Esophagus (tissue), 2 donors: ENCODE measurements around the gene DAB2IP. TPM values are rescaled to one million over a fixed set of nuclear protein-coding genes. Genes with fewer than 3 reads are reported as not detected.

Source experiments
- H3K27ac ChIP-seq, 2 donors: one replicate each; pipeline ENCODE4 v1.5.1; 2013; ENCODE audit warnings: low read depth in 2 of 2, mild to moderate bottlenecking in 2 of 2, inconsistent platforms in 1 of 2, low read length in 1 of 2, moderate library complexity in 1 of 2
- H3K27me3 ChIP-seq, 2 donors: one replicate each; pipeline ENCODE4 v1.6.1; 2013; ENCODE audit warnings: low read length in 2 of 2, control low read depth in 1 of 2, mild to moderate bottlenecking in 1 of 2; ENCODE audit not compliant: insufficient read depth in 2 of 2, control insufficient read depth in 1 of 2
- H3K36me3 ChIP-seq, 2 donors: one replicate each; pipeline ENCODE4 v1.6.1; 2013; ENCODE audit warnings: low read length in 1 of 2; ENCODE audit not compliant: control insufficient read depth in 2 of 2, insufficient read depth in 2 of 2
- H3K4me1 ChIP-seq, 2 donors: one replicate each; pipeline ENCODE4 v1.6.1; 2013; ENCODE audit warnings: low read length in 1 of 2; ENCODE audit not compliant: control insufficient read depth in 2 of 2, insufficient read depth in 2 of 2
- H3K4me3 ChIP-seq, 2 donors: one replicate each; pipeline ENCODE4 v1.5.1; 2013; ENCODE audit warnings: low read length in 2 of 2, mild to moderate bottlenecking in 2 of 2, low read depth in 1 of 2, moderate library complexity in 1 of 2
- H3K9me3 ChIP-seq, 2 donors: one replicate each; pipeline ENCODE4 v1.6.1; 2013; ENCODE audit warnings: mild to moderate bottlenecking in 2 of 2, low read depth in 1 of 2, low read length in 1 of 2, moderate library complexity in 1 of 2; ENCODE audit not compliant: control insufficient read depth in 2 of 2, insufficient read depth in 1 of 2
- WGBS, 2 donors: extraction: QIAGEN DNeasy Blood & Tissue Kit; methylation state at CpG; one replicate each; pipeline ENCODE4 v1.1.7; 2013; 5-methylcytosine and 5-hydroxymethylcytosine counted together
- polyA plus RNA-seq, 2 donors: library from polyadenylated mRNA; stranded (reverse); fragments of 200-250 nt; gene quantifications; one replicate each; pipeline ENCODE4 v1.2.3, GENCODE V29; 2013
- donor health status: healthy with polysubstance abuse.
- donor health status: Bipolar disorder and iron deficiency.

Gene DAB2IP
- polyA plus RNA-seq, 2 donors: 16.7 to 26.4 TPM

DNA sequence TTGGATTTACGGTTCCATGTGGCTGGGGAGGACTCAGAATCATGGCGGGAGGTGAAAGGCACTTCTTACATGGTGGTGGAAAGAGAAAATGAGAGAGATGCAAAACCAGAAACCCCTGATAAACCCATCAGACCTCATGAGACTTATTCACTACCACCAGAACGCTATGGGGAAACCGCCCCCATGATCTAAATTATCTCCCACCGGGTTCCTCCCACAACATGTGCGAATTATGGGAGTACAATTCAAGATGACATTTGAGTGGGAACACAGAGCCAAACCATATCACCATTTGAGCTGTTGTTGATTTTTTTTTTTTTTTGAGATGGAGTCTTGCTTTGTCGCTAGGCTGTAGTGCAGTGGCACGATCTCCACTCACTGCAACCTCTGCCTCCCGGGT, 16.5 kb downstream of the DAB2IP start:
- Histone ChIP-seq H3K27ac (no peak overlapping the region), H3K27me3 (no peaks in the 10 kb centered on the region), H3K36me3 (no peaks in the 10 kb centered on the region), H3K4me1 (no peaks in the 10 kb centered on the region), H3K4me3 (no peak overlapping the region), H3K9me3 (no peaks in the 10 kb centered on the region)
- WGBS, 2 donors: 93 to 96% methylated on average over 9 of the region's 9 CpGs

DNA sequence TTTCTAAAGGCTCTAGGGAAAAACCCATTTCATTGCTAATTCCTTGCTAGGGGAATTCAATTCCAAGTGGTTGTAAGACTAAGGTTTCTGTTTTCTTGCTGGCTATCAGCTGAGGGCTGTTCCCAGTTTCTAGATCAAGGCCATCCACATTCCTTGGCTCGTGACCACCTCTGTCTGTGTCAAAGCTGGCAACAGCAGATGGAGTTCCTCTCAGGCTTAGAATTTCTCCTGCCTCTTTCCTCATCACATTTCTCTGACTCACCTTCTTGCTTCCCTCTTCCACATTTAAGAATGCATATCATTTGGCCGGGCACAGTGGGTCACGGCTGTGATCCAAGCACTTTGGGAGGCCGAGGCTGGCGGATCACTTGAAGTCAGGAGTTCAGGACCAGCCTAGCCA, 19.0 kb downstream of the DAB2IP start:
- Histone ChIP-seq H3K27me3 (no peaks in the 10 kb centered on the region), H3K36me3 (no peaks in the 10 kb centered on the region), H3K27ac (no peak overlapping the region), H3K4me3 (no peak overlapping the region), H3K9me3 (no peaks in the 10 kb centered on the region), H3K4me1 (no peaks in the 10 kb centered on the region)
- WGBS, 2 donors: 63 to 73% methylated on average over 5 of the region's 5 CpGs

DNA sequence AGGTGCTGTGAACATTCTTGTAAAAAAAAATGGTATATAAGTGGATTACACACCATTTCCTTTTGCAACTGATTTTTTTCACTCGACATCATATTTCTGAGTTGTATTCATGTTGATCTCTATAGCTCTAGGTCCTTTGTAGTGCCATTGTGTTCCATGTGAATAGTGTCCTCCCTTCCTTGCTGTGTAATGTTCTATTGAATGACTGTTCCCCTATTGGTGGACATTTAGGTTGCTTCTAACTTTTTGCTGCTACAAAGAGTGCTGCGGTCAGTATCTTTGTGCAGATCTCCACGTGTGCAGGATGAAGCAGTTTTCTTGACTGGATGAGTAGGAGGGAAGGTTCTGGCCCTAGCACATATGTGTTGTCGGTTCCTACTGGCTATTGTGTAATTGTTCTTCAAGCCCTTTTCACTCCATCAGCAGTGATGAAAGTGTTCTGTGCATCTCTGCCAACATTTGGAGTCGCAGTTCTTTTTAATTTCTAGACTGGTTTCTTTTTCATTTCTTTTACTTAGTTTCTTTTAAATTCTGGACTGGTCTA, 20.2 kb downstream of the DAB2IP start:
- H3K9me3 ChIP-seq: no peaks in the 10 kb centered on the region
- H3K27me3 ChIP-seq: no peaks in the 10 kb centered on the region
- WGBS, 2 donors: 70 to 71% methylated on average over 5 of the region's 5 CpGs
- no peak overlapping the region for H3K27ac ChIP-seq
- no peak overlapping the region for H3K4me3 ChIP-seq
- H3K4me1 ChIP-seq: peaks cover 0 to 1% of the 10 kb centered on the region in 2 donors
- H3K36me3 ChIP-seq: no peaks in the 10 kb centered on the region

DNA sequence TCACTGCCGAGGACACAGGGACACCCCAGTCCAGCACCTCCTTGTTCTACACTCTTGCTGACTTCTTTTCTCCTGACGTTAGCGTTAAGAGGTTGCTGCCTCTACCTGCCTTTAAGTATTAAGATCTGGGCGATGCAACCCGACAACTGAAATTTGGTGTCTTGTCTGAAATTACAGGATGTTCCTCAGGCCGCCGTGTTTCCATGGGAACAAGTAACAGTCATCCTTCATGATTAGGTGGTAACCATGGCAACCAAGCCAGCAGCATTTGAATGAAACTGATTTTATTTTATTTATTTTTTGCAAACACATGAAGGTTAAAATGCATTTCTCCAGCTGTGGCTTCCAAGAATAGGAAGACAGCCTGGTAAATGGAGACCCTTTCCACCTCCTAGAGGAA, 20.8 kb downstream of the DAB2IP start:
- H3K4me1 ChIP-seq: peaks cover 0 to 2% of the 10 kb centered on the region in 2 donors
- WGBS, 2 donors: 86 to 93% methylated on average over 7 of the region's 7 CpGs
- H3K4me3 ChIP-seq: no peak overlapping the region
- no peaks in the 10 kb centered on the region for H3K9me3 ChIP-seq
- H3K27ac ChIP-seq: no peak overlapping the region
- no peaks in the 10 kb centered on the region for H3K27me3 ChIP-seq
- H3K36me3 ChIP-seq: no peaks in the 10 kb centered on the region

DNA sequence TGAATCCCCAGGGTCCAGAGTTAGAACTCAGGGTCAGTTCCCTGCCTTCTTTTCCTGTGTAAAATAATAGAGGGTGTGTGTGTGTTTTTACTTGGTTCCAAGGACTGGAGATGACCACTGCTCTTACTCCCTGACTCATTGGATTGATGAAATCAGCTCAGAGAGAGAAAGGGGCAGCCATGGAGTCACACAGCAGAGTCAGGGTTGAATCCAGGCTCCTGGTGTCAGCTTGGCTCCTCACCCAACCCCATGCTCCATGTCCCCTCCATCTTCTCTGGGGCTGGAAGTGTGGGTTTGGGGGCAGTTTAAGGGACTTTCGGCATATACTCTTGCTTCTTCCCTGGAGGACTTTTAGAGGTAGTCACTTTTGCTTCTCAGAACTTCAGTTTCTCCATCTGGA, 21.6 kb downstream of the DAB2IP start:
- H3K4me3 ChIP-seq: no peak overlapping the region
- H3K4me1 ChIP-seq: peaks cover 0 to 2% of the 10 kb centered on the region in 2 donors
- H3K36me3 ChIP-seq: no peaks in the 10 kb centered on the region
- no peak overlapping the region for H3K27ac ChIP-seq
- WGBS, 2 donors: 93 to 94% methylated on average over 1 of the region's 1 CpG
- no peaks in the 10 kb centered on the region for H3K27me3 ChIP-seq
- no peaks in the 10 kb centered on the region for H3K9me3 ChIP-seq

DNA sequence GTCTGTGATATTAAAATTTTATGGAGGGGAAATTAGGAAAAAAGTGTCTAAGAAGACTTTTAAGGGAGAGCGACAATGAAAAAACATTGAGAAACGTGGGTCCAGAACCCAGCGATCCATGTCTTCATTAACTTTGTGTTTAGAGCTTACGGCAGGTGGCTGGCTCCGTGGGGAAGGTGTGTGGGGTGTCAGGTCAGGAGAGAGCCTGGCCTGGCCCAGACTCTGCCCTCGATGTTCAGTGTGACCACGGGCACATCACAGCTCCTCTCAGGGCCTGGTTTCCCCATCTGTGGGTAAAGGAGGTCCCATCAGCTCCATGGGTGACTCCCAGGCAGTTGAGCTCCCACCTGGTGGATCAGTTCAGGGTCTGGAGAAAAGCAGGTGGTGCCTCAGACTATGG, 22.1 kb downstream of the DAB2IP start:
- peaks cover 0 to 2% of the 10 kb centered on the region in 2 donors for H3K4me1 ChIP-seq
- 93% methylated on average over 7 of the region's 7 CpGs for WGBS, 2 donors
- H3K36me3 ChIP-seq: no peaks in the 10 kb centered on the region
- no peaks in the 10 kb centered on the region for H3K9me3 ChIP-seq
- no peak overlapping the region for H3K27ac ChIP-seq
- no peaks in the 10 kb centered on the region for H3K27me3 ChIP-seq
- no peak overlapping the region for H3K4me3 ChIP-seq

DNA sequence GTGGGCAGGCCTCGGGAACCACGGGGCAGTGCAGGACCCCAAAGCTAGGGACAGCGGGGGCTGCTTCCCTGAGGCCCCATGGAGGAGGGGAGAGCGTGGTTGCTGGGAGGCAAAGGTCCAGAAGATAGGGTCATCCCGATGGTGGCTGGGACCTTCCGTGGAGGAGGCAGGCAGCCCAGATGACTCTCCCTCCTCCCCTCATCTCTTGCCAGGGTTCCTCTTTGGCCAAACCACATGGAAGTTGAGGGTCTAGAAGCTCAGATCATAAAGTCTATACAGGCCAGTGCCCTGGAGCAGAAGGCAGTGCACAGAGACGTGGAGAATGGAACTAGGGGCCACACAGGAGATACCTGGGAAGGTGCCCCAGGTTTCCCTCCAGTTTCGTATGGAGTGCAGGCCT, 22.6 kb downstream of the DAB2IP start:
- Histone ChIP-seq H3K4me3 (no peak overlapping the region), H3K27me3 (no peaks in the 10 kb centered on the region), H3K9me3 (no peaks in the 10 kb centered on the region), H3K4me1 (peaks cover 0 to 2% of the 10 kb centered on the region in 2 donors), H3K36me3 (peaks cover 0 to 2% of the 10 kb centered on the region in 2 donors), H3K27ac (no peak overlapping the region)
- 82 to 87% methylated on average over 8 of the region's 8 CpGs for WGBS, 2 donors

DNA sequence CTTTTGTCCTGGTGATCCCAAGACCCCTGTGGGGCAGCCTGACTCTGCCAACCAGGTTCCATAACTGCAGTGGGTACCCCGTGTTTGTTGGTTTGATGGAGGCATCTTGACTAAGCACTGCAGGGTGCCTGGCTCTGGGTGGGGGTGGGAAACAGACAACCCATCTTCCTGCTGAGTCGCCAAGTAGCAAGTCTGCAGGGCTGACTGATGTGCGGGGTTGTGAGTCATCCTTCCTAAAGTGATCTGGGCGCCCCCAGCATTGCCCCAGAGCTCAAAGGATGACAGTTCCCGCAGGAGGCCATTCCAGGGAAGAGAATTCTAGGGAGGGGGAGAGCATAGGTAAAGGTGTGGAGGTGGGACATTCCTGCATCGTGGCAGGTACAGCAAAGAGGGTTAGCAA, 23.5 kb downstream of the DAB2IP start:
- 38 to 53% methylated on average over 6 of the region's 6 CpGs for WGBS, 2 donors
- no peak overlapping the region for H3K27ac ChIP-seq
- peaks cover 0 to 2% of the 10 kb centered on the region in 2 donors for H3K36me3 ChIP-seq
- peaks cover 0 to 2% of the 10 kb centered on the region in 2 donors for H3K4me1 ChIP-seq
- no peak overlapping the region for H3K4me3 ChIP-seq
- no peaks in the 10 kb centered on the region for H3K27me3 ChIP-seq
- no peaks in the 10 kb centered on the region for H3K9me3 ChIP-seq

DNA sequence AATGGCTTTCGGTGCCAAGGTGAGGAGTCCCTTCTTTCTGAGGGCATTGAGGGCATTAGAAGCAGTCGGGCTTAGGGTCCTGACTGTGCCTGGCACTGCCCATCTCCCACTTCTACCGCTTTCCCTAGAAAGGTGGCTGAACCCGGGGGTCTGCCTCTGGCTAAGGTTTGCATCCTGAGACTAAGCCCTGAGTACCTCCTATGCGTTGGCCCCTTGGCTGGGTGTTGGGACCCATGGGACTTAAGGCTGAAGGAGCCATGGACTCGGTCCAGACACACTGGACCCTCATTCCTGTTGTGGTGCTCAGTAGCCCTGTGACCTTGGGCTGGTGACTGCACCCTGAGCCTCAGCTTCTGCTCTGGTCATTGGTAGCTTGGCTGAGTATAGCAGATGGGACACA, 23.9 kb downstream of the DAB2IP start:
- H3K9me3 ChIP-seq: no peaks in the 10 kb centered on the region
- peaks cover 0 to 2% of the 10 kb centered on the region in 2 donors for H3K36me3 ChIP-seq
- H3K4me1 ChIP-seq: peaks cover 0 to 2% of the 10 kb centered on the region in 2 donors
- no peak overlapping the region for H3K4me3 ChIP-seq
- H3K27ac ChIP-seq: no peak overlapping the region
- H3K27me3 ChIP-seq: no peaks in the 10 kb centered on the region
- WGBS, 2 donors: 89 to 91% methylated on average over 6 of the region's 6 CpGs

DNA sequence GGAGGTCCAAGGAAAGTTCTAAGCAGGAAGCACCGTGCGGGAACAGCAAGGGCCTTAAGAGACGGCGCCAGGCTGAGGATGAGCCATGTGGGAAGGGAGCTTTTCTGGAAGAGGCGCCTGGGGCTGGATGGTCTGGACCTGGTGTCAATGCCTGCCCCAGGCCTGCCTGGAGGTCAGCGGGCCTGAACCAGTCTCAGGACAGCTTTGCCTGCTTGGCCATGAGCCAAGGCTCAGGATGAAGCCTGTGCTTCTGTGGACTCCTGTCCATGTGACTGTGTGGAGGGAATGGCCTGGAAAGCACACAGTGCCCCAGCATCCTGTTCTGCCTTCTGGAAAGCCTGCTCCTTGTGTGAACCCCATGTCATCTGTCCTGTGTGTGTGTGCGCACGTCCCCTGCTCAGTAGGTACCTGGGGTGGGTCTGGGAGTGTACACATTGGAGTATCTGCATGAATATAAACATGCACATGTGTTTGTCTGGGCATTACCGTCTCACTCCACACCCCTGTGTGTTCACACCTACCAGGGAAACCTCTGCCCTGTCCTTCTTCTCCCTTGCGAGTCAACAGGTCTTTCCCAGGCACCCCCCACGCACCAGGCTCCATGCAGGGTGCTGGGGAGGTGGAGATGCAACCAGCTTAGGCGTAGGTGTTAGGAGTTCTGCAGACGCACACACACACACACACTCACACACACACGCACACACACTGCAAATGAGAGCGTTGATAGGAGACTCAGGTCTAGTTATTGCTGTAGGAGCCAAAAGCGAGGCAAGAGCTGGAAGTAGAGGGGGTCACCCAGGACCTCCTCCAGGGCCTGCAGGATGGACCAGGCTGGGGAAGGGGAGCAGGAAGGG, 24.8 kb downstream of the DAB2IP start:
- peaks cover 0 to 2% of the 10 kb centered on the region in 2 donors for H3K36me3 ChIP-seq

More for the DNA sequence above, 24.8 kb downstream of the DAB2IP start:
- 87 to 88% methylated on average over 16 of the region's 16 CpGs for WGBS, 2 donors
- Histone ChIP-seq H3K27ac (no peak overlapping the region), H3K4me1 (peaks cover 0 to 2% of the 10 kb centered on the region in 2 donors), H3K9me3 (no peaks in the 10 kb centered on the region), H3K27me3 (no peaks in the 10 kb centered on the region), H3K4me3 (no peak overlapping the region)
